GM19238 (cell line): ENCODE measurements around the gene ZFPM1.
A peak's percentile ranks its signal among the peaks of the same experiment; 100 is the strongest.
"Not testable (repeated sequence)": the region's sequence is repeated elsewhere in the genome, so short reads cannot be mapped to it uniquely, and the experiment has no call there.

ENCODE experiments used
- DNase-seq: peaks from one replicate; pipeline ENCODE4 v3.0.0; 2011; ENCODE audit warnings: low spot score; ENCODE audit not compliant: insufficient read length

ZFPM1 gene

GRCh38 chr16:88464447-88465318 lies 11.6 kb downstream of the ZFPM1 start:
- peak; percentile 81 for DNase-seq

DNA sequence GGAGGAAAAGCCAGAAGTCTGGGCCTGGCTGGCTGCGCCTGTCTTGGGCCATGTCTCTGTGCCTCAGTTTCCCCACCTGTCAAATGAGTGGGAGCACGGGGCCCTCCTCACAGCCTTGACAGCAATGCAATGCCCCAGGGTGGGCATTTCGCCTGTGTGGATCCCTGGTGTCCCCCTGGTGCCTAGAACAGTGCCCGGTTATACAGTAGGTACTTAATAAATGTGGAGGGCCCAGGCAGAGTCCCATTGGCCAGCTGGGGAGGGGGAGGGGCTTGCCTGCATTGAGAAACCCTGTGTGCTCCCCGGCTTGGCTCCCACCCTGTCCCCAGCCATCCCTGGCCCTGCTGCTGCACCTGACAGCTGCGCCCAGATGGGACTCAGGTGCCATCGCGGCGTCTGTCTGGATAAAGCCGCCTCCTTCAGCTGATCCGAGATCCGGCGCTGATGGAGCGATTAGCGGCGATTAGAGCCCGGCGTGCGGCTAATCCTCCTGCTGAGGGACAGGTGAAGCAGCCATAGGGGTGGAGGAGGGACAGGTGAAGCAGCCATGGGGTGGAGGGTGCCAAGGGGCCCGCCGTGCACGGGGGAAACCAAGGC lies 12.4 kb downstream of the ZFPM1 start:
- no peak for DNase-seq

GRCh38 chr16:88466175-88466862 lies 13.2 kb downstream of the ZFPM1 start:
- peak; percentile 67 for DNase-seq

GRCh38 chr16:88466949-88467348 lies 13.9 kb downstream of the ZFPM1 start:
- DNase-seq, result no peak

DNA sequence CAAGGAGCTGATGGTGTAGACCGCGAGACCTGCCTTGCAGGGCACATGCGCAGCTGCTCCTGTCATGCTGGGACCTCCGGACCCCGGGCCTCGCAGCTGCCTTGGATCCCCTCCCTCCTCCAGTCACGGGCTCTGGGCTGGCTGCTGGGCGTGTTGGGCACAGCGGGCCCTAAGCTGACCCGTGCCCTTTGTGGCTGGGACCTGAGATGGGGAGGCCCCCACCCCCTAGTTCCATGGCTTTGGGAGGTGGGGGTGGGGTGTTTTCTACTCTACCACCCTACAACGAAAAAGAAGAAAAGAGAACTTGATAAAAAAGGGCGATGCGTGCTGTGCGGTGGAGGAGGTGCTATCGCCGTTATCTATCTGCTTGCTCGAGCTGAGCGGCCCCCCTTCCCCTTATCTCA lies 14.5 kb downstream of the ZFPM1 start:
- DNase-seq, result no peak

DNA sequence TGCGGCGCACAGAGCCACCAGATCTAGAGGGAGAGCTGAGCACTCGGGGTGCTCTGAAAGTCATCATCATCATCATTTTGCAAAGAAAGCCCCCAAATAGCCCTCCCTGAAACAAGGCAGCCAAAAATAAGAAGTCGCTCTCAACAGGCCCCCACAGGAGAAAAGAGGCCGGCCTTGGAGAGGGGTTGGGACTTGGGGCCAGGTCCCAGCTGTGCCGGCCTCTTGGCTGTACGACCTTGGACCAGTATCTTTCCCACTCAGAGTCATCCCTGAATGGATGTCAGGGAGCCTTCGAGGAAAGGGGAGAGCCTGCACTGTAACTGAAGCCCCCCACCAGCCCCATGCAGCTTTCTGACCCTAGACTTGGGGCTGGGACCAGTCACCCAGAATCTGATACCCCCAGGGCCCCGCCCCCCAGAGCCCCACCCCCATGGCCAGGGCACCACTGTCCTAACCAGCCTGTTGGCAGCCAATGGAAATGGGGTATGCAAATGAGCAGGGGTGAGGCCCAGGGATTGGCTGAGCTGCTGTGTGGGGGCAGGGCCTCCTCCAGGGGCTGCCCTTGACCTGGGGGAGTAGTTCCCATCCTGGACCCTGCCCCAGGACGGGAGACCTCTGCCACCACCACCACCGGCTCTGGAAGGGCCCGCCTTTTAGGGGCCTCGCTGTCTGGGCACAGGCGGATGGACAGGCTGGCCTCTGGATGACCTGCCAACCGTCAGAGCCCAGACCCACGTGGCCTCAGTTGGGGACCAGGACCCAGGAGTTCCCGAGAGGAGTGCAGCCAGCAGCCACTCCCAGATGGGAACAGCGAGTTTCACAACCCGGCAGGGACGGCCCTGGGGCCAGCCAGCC lies 15.4 kb downstream of the ZFPM1 start:
- DNase-seq, result peak; percentile 56

DNA sequence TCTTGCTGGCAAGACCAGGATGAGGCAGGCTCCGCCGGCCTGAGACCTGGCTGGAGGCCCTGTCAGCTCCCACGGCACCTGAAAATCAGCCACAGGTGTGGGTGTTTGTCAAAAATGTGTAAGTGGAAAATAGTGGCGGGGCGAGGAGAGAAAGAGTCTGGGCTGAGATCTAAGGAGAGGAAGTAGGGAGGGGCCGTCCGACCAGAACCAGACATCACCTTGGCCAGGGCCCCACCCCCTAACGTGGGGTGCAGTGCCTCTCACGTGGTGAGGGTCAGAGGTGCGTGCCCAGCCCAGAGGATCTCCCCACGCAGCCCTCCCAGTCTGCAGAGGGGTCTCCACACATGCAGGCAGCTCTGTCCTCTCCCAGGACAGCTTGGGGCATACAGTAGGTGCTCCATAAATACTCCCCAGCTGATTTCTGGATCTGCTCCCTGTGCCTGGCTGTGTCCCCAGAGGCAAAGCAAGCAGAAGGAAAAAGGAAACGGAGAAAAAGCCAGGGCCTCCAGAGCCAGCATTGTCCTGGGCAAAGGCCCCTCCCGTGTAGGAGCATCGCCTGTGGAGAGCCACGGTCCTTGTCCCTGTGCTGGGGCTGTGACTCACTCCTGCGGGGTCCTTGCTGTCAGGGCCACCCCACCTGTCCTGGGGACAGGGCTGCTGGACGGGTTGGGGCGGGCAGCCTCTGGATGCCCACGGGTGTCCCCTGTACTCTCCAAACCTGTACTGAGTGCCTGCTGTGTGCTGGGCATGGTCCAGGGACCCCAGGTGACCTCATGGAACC lies 16.7 kb downstream of the ZFPM1 start:
- no peak for DNase-seq

DNA sequence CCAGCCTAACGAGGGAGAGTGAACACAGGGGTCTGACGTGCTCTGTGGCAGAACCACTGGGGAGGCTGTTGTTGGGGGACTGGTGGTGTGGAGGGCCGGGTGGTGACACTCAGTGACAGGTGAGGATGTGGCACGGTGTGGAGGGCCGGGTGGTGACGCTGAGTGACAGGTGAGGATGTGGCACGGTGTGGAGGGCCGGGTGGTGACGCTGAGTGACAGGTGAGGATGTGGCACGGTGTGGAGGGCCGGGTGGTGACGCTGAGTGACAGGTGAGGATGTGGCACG lies 17.3 kb downstream of the ZFPM1 start:
- not testable (repeated sequence) for DNase-seq

- DNase-seq, result not testable (repeated sequence)
Measured at GRCh38 chr16:88470696-88471095, 17.6 kb downstream of the ZFPM1 start.

DNA sequence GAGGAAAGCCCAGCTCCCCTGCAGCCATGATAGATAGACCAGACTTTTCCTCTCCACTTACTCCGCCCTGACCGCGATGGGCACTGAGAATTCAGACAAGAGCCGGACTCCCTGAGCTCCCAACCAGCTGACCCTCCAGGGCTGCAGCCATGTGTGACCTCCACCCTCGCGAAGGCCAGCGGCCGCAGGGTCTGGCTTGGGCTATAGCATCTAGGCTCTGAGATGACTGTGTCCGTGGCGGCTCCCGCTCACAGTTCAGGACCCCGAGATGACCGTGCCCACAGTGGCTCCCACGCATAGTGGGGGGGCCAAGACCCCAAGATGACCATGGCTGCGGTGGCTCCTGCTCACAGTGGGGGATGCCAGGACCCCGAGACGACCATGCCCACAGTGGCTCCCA lies 18.0 kb downstream of the ZFPM1 start:
- no peak for DNase-seq

DNA sequence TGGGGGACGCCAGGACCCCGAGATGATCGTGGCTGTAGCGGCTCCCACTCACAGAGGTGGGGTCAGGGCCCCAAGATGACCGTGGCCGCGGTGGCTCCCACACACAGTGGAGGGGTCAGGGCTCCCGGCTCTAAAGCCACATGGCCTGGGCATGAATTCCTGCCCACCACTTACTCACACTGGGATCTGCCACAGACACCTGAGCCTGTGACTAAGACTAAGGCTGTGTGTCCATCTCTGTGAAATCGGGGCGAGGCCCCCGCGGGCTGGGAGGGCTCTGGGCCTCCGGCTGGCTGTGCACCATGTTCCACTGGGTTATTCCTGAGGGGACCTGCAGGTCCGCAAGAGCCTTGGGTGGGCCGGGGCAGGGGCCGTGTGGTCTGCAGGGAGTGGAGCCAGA lies 18.5 kb downstream of the ZFPM1 start:
- DNase-seq, result no peak

GRCh38 chr16:88472069-88472468 lies 19.0 kb downstream of the ZFPM1 start:
- no peak for DNase-seq

DNA sequence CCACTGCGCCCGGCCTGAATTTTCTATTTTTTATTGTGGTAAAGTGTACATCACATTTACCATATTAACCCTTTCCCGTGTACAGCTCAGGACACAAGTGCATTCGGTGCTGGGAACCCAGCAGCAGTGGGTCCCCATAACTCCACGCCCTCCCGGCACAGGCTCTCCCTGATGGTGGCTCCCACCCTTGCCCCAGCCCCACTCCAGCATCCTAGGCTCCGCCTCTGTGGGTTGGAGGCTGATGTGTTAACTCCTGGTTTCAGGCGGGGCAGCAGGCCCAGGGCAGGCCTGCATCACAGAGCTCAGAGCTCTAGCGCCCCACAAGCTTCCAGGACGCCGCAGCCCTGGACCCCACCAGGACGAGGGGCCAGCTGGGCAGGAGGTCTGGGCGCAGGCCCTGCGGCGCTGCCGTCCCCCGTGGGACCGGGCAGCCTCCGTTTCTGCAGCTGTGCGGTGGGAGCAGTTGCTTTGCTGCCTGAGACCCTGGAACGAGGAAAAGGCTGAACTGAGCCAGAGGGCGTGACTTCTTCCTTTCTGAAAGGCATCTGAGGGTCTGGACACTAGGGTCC lies 19.6 kb downstream of the ZFPM1 start:
- DNase-seq, result no peak

DNA sequence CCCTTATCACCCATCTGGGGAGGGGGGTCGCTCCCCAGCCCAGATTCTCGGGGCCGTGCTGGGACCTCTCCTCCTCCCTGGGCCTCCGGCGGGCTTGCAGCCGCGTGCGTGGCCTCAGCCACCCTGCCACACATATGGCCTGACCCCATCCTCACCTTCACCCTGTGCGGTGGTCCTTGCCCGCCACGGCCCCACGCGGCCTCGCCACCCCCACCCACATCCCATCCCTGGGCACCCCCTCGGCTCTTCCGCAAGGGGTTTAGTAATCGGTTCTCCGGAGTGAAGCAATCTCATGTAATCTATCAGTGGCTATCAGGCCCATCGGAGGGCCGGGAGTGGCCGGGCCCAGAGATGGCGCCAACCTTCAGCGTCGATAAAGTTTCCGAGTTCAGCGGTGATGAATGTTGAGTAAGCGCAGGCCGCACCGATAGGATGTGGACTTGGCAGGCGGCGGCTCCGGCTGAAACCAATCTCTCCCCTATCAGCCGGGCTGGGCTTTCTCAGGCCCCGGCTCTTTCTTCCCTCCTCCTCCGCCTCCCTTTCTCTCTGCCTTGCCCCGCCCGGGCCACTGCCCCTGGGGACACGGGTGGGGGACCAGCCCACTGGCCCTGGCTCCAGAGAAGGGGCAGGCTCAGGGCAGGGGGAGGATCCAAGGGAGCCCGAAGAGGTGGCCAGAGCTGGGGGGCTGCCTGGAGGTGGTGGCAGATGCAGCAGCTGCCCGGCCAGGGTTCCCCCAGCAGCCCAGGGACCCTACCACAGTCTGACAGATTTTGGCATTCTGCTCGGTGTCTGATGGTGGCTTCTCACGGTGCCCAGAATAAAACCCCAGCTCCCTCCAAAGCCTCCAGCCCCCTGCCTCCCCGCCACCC lies 20.8 kb downstream of the ZFPM1 start:
- no peak for DNase-seq

GRCh38 chr16:88475037-88475436 lies 22.0 kb downstream of the ZFPM1 start:
- DNase-seq, result no peak

GRCh38 chr16:88476203-88476602 lies 23.1 kb downstream of the ZFPM1 start:
- no peak for DNase-seq

- no peak for DNase-seq
Measured at GRCh38 chr16:88476817-88477397, 23.8 kb downstream of the ZFPM1 start.

GRCh38 chr16:88477631-88478519 lies 24.8 kb downstream of the ZFPM1 start:
- no peak for DNase-seq
